HCT116 (cell line): ENCODE data around the gene DZIP1L. TPM values are rescaled to one million over a fixed set of nuclear protein-coding genes. Genes with fewer than 3 reads are reported as not detected.

Experiments used
- ATAC-seq: fragments of 200-7000 bp; cut with Tn5 transposase; 2 replicates; pipeline ENCODE4 v1.9.1; 2020; ENCODE audit warnings: mild to moderate bottlenecking, moderate library complexity
- BruUV-seq: library from RNA; stranded (reverse); fragments of 400-500 nt; replicated peaks from 2 replicates; lab custom pipeline; 2021; lab: Mats Ljungman, UMichigan
- CTCF ChIA-PET: fragments of 300-600 bp; sonication (Branson Sonifier 250); formaldehyde crosslinking; loops from one replicate; lab custom pipeline; 2021; ENCODE audit warnings: antibody characterized with exemption; lab: Charles Lee
- POLR2A ChIA-PET: fragments of 300-600, 350-600 bp; sonication (Branson Sonifier 250); formaldehyde crosslinking; loops from one replicate; lab custom pipeline; 2021; ENCODE audit warnings: antibody characterized with exemption; lab: Charles Lee
- RAD21 ChIA-PET, 2 experiments: fragments of 300-600 bp; sonication (Branson Sonifier 250); formaldehyde crosslinking; loops; one replicate each; lab custom pipeline; 2023; ENCODE audit warnings: low total read pairs in 2 of 2; ENCODE audit not compliant: uncharacterized antibody in 2 of 2, unreplicated experiment in 2 of 2, low non-redundant PET in 1 of 2; lab: Charles Lee
- DNase-seq: peaks from one replicate; pipeline ENCODE4 v3.0.0-alpha.2; 2010; ENCODE audit warnings: low read depth, low spot score
- H2AFZ ChIP-seq: fragments of 200-600 bp; shearing (Covaris generic), sonication (generic); 2 replicates; pipeline ENCODE4 v1.6.1; 2017; ENCODE audit warnings: low read depth, mixed run types, mixed read lengths, antibody characterized with exemption, low read length; ENCODE audit not compliant: poor library complexity, severe bottlenecking
- H3K27ac ChIP-seq: 2 replicates; pipeline ENCODE4 v1.5.1; 2012; ENCODE audit warnings: low read depth, low read length
- H3K27me3 ChIP-seq: fragments of 200-600 bp; sonication (generic); 2 replicates; pipeline ENCODE4 v1.6.1; 2016; ENCODE audit warnings: mixed run types, low read length, mixed read lengths; ENCODE audit not compliant: insufficient read depth
- H3K36me3 ChIP-seq, 2 experiments: fragments of 200-500 bp in 1 of 2; fragments of 200-600 bp in 1 of 2; sonication (Bioruptor generic) in 1 of 2; sonication (generic) in 1 of 2; 2 replicates each; pipeline versions ENCODE4 v1.5.1 to v1.6.1; 2014 to 2016; ENCODE audit warnings: low read length in 2 of 2, inconsistent platforms in 1 of 2, mixed read lengths in 1 of 2, mixed run types in 1 of 2; ENCODE audit not compliant: insufficient read depth in 2 of 2, control insufficient read depth in 1 of 2
- H3K4me1 ChIP-seq, 2 experiments: fragments of 200-600 bp in 1 of 2; sonication (generic) in 1 of 2; 2 replicates each; pipeline versions ENCODE4 v1.5.1 to v1.6.1; 2012 to 2017; ENCODE audit warnings: low read length in 2 of 2, inconsistent platforms in 1 of 2, mild to moderate bottlenecking in 1 of 2, mixed read lengths in 1 of 2, mixed run types in 1 of 2, moderate library complexity in 1 of 2; ENCODE audit not compliant: insufficient read depth in 2 of 2, control insufficient read depth in 1 of 2
- H3K4me2 ChIP-seq: fragments of 200-600 bp; sonication (generic); 2 replicates; pipeline ENCODE4 v1.6.1; 2017; ENCODE audit warnings: mixed run types, low read length, mixed read lengths
- H3K4me3 ChIP-seq, 2 experiments: fragments of 200-600 bp in 1 of 2; sonication (generic) in 1 of 2; replicated peaks in 1 of 2; 2 replicates each; pipeline ENCODE4 v1.5.1; 2011 to 2016; ENCODE audit warnings: low read length in 2 of 2, control low read depth in 1 of 2, low read depth in 1 of 2, mild to moderate bottlenecking in 1 of 2, mixed read lengths in 1 of 2, mixed run types in 1 of 2
- H3K79me2 ChIP-seq: fragments of 200-600 bp; sonication (generic); 2 replicates; pipeline ENCODE4 v1.6.1; 2017; ENCODE audit warnings: mild to moderate bottlenecking, mixed run types, low read length, moderate library complexity, mixed read lengths; ENCODE audit not compliant: insufficient read depth
- H3K9ac ChIP-seq: fragments of 200-600 bp; sonication (generic); 2 replicates; pipeline ENCODE4 v1.6.1; 2016; ENCODE audit warnings: low read length, mixed read lengths
- H3K9me2 ChIP-seq: fragments of 200-600 bp; sonication (generic), shearing (Covaris generic); 2 replicates; pipeline ENCODE4 v1.6.1; 2017; ENCODE audit warnings: mixed run types, mild to moderate bottlenecking, moderate library complexity; ENCODE audit not compliant: insufficient read depth
- H3K9me3 ChIP-seq, 2 experiments: fragments of 200-500 bp in 1 of 2; fragments of 200-600 bp in 1 of 2; sonication (Bioruptor generic) in 1 of 2; sonication (generic) in 1 of 2; 2 replicates each; pipeline ENCODE4 v1.6.1; 2014 to 2017; ENCODE audit warnings: low read length in 2 of 2, mixed read lengths in 2 of 2, inconsistent platforms in 1 of 2, low read depth in 1 of 2, mild to moderate bottlenecking in 1 of 2, mixed run types in 1 of 2, moderate library complexity in 1 of 2; ENCODE audit not compliant: control insufficient read depth in 1 of 2, insufficient read depth in 1 of 2
- H4K20me1 ChIP-seq: fragments of 200-600 bp; sonication (generic), shearing (Covaris generic); 2 replicates; pipeline ENCODE4 v1.6.1; 2017; ENCODE audit warnings: mixed run types, mild to moderate bottlenecking, moderate library complexity; ENCODE audit not compliant: insufficient read depth
- ATF3 ChIP-seq: IDR thresholded peaks from 2 replicates; pipeline ENCODE4 v1.6.1; 2012
- CBX3 ChIP-seq: IDR thresholded peaks from 2 replicates; pipeline ENCODE4 v1.6.1; 2012; ENCODE audit warnings: low read depth
- CEBPB ChIP-seq: IDR thresholded peaks from 2 replicates; pipeline ENCODE4 v1.6.1; 2012; ENCODE audit warnings: low read depth
- EGR1 ChIP-seq: IDR thresholded peaks from 2 replicates; pipeline ENCODE4 v1.6.1; 2012; ENCODE audit warnings: low read depth
- EZH2phosphoT487 ChIP-seq: fragments of 200-600 bp; IDR thresholded peaks from 2 replicates; pipeline ENCODE4 v1.6.1; 2018; ENCODE audit warnings: antibody characterized with exemption, borderline replicate concordance
- FOSL1 ChIP-seq: IDR thresholded peaks from 2 replicates; pipeline ENCODE4 v1.6.1; 2012; ENCODE audit warnings: low read depth
- MAX ChIP-seq: IDR thresholded peaks from 2 replicates; pipeline ENCODE4 v1.6.1; 2012
- RAD21 ChIP-seq: IDR thresholded peaks from 2 replicates; pipeline ENCODE4 v1.6.1; 2012; ENCODE audit warnings: low read depth, mild to moderate bottlenecking
- REST ChIP-seq: IDR thresholded peaks from 2 replicates; pipeline ENCODE4 v1.6.1; 2012; ENCODE audit warnings: low read depth
- SIN3A ChIP-seq: IDR thresholded peaks from 2 replicates; pipeline ENCODE4 v1.6.1; 2012; ENCODE audit warnings: low read depth
- TCF7L2 ChIP-seq: IDR thresholded peaks from 2 replicates; pipeline ENCODE4 v1.7.0; 2011; ENCODE audit warnings: borderline replicate concordance, inconsistent platforms; ENCODE audit not compliant: insufficient read depth, insufficient read length; ENCODE audit errors: extremely low read depth
- ZBTB33 ChIP-seq: IDR thresholded peaks from 2 replicates; pipeline ENCODE4 v1.6.1; 2011; ENCODE audit warnings: mild to moderate bottlenecking, low read length, moderate library complexity; ENCODE audit not compliant: insufficient replicate concordance; ENCODE audit errors: extremely low read depth
- ZNF274 ChIP-seq: fragments of 200-500 bp; sonication (Bioruptor generic); IDR thresholded peaks from 2 replicates; pipeline ENCODE4 v1.6.1; 2014; ENCODE audit warnings: mild to moderate bottlenecking, low read depth, low read length, inconsistent platforms
- intact Hi-C: fragments of 100-400 bp; cut with micrococcal nuclease; formaldehyde crosslinking; loops from 2 replicates; pipeline ENCODE4 v1.10.0; 2022
- total RNA-seq: library from RNA; stranded (reverse); gene quantifications from one replicate; pipeline ENCODE4 v1.2.1, GENCODE V29; 2021; ENCODE audit not compliant: unreplicated experiment

DZIP1L gene
- total RNA-seq, 1 experiment from 2014 or later = 9.6 TPM

- CTCF ChIA-PET = no interaction called here
- H3K9me2 ChIP-seq = no peaks in the 10 kb centered on the region
- H3K4me3 ChIP-seq = no peak overlapping the region
- ATAC-seq = no peak
- H3K9ac ChIP-seq = no peak overlapping the region
- no peaks in the 10 kb centered on the region; a peak in 1 of 4 replicates for H3K9me3 ChIP-seq
- H3K4me1 ChIP-seq = peaks cover 8% of the 10 kb centered on the region in 2 experiments; a peak in 3 of 4 replicates
- no TSS peak for BruUV-seq
- H3K79me2 ChIP-seq = no peaks in the 10 kb centered on the region
- no peaks in the 10 kb centered on the region for H3K27me3 ChIP-seq
- POLR2A ChIA-PET = interaction anchor here (1.0 kb wide), 1 partner anchor 10 kb away, joined by 3 read pairs; the partner anchor contains the start of gene DZIP1L
- intact Hi-C loops = no loop called here
- no peak overlapping the region for H2AFZ ChIP-seq
- no peaks in the 10 kb centered on the region for H3K36me3 ChIP-seq
- no peak overlapping the region for H3K4me2 ChIP-seq
- RAD21 ChIA-PET = no interaction called here
- no peaks in the 10 kb centered on the region for H4K20me1 ChIP-seq
- no peak for DNase-seq
- TF ChIP-seq ATF3 = no peak
- no peak for TF ChIP-seq SIN3A
- TF ChIP-seq EZH2phosphoT487 = no peak
- no peak for TF ChIP-seq REST
- TF ChIP-seq FOSL1 = no peak
- TF ChIP-seq CBX3 = no peak
- no peak for TF ChIP-seq EGR1
- TF ChIP-seq TCF7L2 = no peak
- no peak for TF ChIP-seq CEBPB
- no peak for TF ChIP-seq ZBTB33
- no peak for TF ChIP-seq MAX
- TF ChIP-seq RAD21 = no peak
- TF ChIP-seq ZNF274 = no peak
- H3K27ac ChIP-seq = no peak overlapping the region
Observed at GRCh38 chr3:138125548-138126221, 10.3 kb upstream of the DZIP1L start.
